Gastroesophageal sphincter (tissue), 3 donors: ENCODE results near the gene STAP2.

Source experiments
- POLR2AphosphoS5 ChIP-seq: sonication (generic); formaldehyde crosslinking; IDR thresholded peaks from one replicate; pipeline ENCODE4 v1.6.1; 2017; ENCODE audit warnings: antibody characterized with exemption
- TF ChIP-seq, protein P1 (sequence below), 4 experiments: fragments of 200-600 bp in 2 of 4; fragments of 450-650 bp in 2 of 4; sonication (generic) in 1 of 4; IDR thresholded peaks; one replicate each; pipeline ENCODE4 v1.5.1; 2017 to 2019; ENCODE audit warnings: antibody characterized with exemption in 4 of 4, mild to moderate bottlenecking in 2 of 4, moderate library complexity in 2 of 4

DNA sequence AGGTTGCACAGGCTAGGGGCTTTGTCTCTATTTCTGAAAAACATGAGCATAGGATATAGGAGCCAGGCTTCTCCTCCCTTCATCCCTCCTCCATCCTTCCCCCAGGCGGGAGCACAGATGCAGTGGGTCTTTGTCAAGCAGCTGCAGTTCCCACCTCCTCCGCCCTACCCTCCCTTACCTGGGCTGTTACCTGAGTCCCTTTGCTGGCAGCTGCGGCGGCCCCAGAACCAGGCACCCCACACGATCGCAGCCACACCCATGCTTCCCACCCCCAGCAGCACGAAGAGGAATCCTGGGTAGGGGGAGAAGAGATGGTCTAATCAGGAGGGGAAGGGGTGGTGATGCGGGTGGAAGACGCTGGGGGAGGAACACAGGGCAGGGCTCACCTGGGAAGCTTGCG lies 44.2 kb downstream of the STAP2 start:
- no peak for TF ChIP-seq POLR2AphosphoS5
- TF ChIP-seq, protein P1, sequence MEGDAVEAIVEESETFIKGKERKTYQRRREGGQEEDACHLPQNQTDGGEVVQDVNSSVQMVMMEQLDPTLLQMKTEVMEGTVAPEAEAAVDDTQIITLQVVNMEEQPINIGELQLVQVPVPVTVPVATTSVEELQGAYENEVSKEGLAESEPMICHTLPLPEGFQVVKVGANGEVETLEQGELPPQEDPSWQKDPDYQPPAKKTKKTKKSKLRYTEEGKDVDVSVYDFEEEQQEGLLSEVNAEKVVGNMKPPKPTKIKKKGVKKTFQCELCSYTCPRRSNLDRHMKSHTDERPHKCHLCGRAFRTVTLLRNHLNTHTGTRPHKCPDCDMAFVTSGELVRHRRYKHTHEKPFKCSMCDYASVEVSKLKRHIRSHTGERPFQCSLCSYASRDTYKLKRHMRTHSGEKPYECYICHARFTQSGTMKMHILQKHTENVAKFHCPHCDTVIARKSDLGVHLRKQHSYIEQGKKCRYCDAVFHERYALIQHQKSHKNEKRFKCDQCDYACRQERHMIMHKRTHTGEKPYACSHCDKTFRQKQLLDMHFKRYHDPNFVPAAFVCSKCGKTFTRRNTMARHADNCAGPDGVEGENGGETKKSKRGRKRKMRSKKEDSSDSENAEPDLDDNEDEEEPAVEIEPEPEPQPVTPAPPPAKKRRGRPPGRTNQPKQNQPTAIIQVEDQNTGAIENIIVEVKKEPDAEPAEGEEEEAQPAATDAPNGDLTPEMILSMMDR (IDR thresholded peaks at IDR 0.05), result no peak
